Mesothelial cell of epicardium (in vitro differentiated cells): ENCODE measurements around the gene TMEM151B. TPM values are rescaled to one million over a fixed set of nuclear protein-coding genes. Genes with fewer than 3 reads are reported as not detected.

Experiments used
- DNase-seq, 2 experiments: peaks; one replicate each; pipeline ENCODE4 v3.0.0; 2021; ENCODE audit warnings: low spot score in 2 of 2; ENCODE audit not compliant: unreplicated experiment in 2 of 2
- H3K27ac Mint-ChIP-seq: 2 replicates; pipeline ENCODE4 v1.8.0; 2021; ENCODE audit warnings: mixed read lengths
- H3K27me3 Mint-ChIP-seq: 2 replicates; pipeline ENCODE4 v1.8.0; 2021; ENCODE audit warnings: low read depth, mixed read lengths
- H3K36me3 Mint-ChIP-seq: 2 replicates; pipeline ENCODE4 v1.8.0; 2021; ENCODE audit warnings: mixed read lengths
- H3K4me1 Mint-ChIP-seq: 2 replicates; pipeline ENCODE4 v1.8.0; 2021; ENCODE audit warnings: mixed read lengths
- H3K4me3 Mint-ChIP-seq: 2 replicates; pipeline ENCODE4 v1.8.0; 2021; ENCODE audit warnings: mild to moderate bottlenecking, moderate library complexity, mixed read lengths
- H3K9me3 Mint-ChIP-seq: 2 replicates; pipeline ENCODE4 v1.8.0; 2021; ENCODE audit warnings: mixed read lengths
- CTCF ChIP-seq: fragments of 200-600 bp; sonication (generic); IDR thresholded peaks from one replicate; pipeline ENCODE4 v1.5.0; 2021; ENCODE audit warnings: antibody characterized with exemption; ENCODE audit not compliant: unreplicated experiment
- total RNA-seq: library from RNA; stranded (reverse); gene quantifications from 3 replicates; pipeline ENCODE4 v1.2.1, GENCODE V29; 2021

The TMEM151B gene
- total RNA-seq = 0.45 to 0.80 TPM (median 0.56 TPM) in 3 replicates

GRCh38 chr6:44269921-44270525 lies at the start of gene TMEM151B:
Gene TMEM151B, plus strand, starts transcription at chr6:44270450. Its CDS starts 293 bp downstream, at chr6:44270743.
- Mint-ChIP-seq H3K36me3 (no peaks in the 10 kb centered on the region), H3K27me3 (peaks cover 66% of the 10 kb centered on the region), H3K4me3 (peak within 1 kb of the TSS; percentile 70), H3K9me3 (no peaks in the 10 kb centered on the region), H3K27ac (no peak within 1 kb of the TSS), H3K4me1 (peaks cover 5% of the 10 kb centered on the region)
- TF ChIP-seq CTCF = no peak
- DNase-seq = no peak

GRCh38 chr6:44220913-44221290 lies 49.3 kb upstream of the TMEM151B start:
- Mint-ChIP-seq H3K36me3 (no peaks in the 10 kb centered on the region), H3K27me3 (peaks cover 32% of the 10 kb centered on the region), H3K9me3 (no peaks in the 10 kb centered on the region), H3K27ac (no peak overlapping the region), H3K4me1 (peaks cover 41% of the 10 kb centered on the region), H3K4me3 (peak overlapping the region; percentile 1)
- no peak for DNase-seq
- TF ChIP-seq CTCF = no peak

GRCh38 chr6:44221291-44221960 lies 48.8 kb upstream of the TMEM151B start:
- peak in 1 of 2 experiments; percentile 73 for DNase-seq
- H3K36me3 Mint-ChIP-seq = no peaks in the 10 kb centered on the region
- H3K27me3 Mint-ChIP-seq = peaks cover 32% of the 10 kb centered on the region
- H3K9me3 Mint-ChIP-seq = no peaks in the 10 kb centered on the region
- peaks cover 45% of the 10 kb centered on the region for H3K4me1 Mint-ChIP-seq
- peak; percentile 61 for TF ChIP-seq CTCF
- no peak overlapping the region for H3K27ac Mint-ChIP-seq
- H3K4me3 Mint-ChIP-seq = peak overlapping the region; percentile 1

GRCh38 chr6:44221961-44222335 lies 48.3 kb upstream of the TMEM151B start:
- Mint-ChIP-seq H3K27ac (no peak overlapping the region), H3K27me3 (peaks cover 28% of the 10 kb centered on the region), H3K4me1 (peaks cover 46% of the 10 kb centered on the region), H3K4me3 (no peak overlapping the region), H3K9me3 (no peaks in the 10 kb centered on the region), H3K36me3 (no peaks in the 10 kb centered on the region)
- DNase-seq = no peak
- no peak for TF ChIP-seq CTCF

- Mint-ChIP-seq H3K4me3 (peak overlapping the region; percentile 58), H3K4me1 (peaks cover 53% of the 10 kb centered on the region), H3K9me3 (no peaks in the 10 kb centered on the region), H3K27ac (peak overlapping the region; percentile 30), H3K36me3 (no peaks in the 10 kb centered on the region), H3K27me3 (peaks cover 27% of the 10 kb centered on the region)
- TF ChIP-seq CTCF = no peak
- no peak for DNase-seq
Observed at GRCh38 chr6:44222486-44223318, 47.5 kb upstream of the TMEM151B start.
